Choroid plexus epithelial cell (primary cell): ENCODE measurements around the gene FGF12.
A peak's percentile ranks its signal among the peaks of the same experiment; 100 is the strongest.

ENCODE experiments used
- DNase-seq: peaks from one replicate; pipeline ENCODE4 v3.0.0-alpha.2; 2010; ENCODE audit warnings: low read depth
- H3K4me3 ChIP-seq: 2 replicates; pipeline ENCODE4 v1.5.1; 2011; ENCODE audit warnings: low read depth, mild to moderate bottlenecking, control low read depth, low read length, moderate library complexity
- TF ChIP-seq, protein P1 (sequence below): conservative IDR thresholded peaks from 2 replicates; pipeline ENCODE4 v1.5.1; 2011; ENCODE audit warnings: low read depth, mild to moderate bottlenecking, control low read depth, inconsistent platforms, low read length, moderate library complexity

Gene FGF12

DNA sequence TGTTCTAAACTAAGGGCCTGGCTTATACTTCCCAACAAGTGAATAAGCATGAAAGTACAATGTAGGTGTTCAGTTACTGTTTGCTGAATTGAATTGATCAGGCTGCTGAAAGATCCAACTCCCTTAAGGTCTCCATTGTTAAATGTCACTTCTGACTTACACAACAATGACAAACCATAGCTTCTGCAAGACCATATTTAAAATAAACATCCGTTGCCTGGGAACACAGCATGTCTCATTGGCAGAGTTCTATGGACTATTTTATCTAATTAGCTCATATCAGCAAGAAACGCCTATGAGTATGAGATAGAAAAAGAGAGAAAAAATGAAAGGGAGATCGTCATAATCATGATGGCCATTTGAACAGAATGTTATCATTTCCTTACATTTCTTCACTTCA lies 605.4 kb downstream of the FGF12 start:
- TF ChIP-seq, protein P1, sequence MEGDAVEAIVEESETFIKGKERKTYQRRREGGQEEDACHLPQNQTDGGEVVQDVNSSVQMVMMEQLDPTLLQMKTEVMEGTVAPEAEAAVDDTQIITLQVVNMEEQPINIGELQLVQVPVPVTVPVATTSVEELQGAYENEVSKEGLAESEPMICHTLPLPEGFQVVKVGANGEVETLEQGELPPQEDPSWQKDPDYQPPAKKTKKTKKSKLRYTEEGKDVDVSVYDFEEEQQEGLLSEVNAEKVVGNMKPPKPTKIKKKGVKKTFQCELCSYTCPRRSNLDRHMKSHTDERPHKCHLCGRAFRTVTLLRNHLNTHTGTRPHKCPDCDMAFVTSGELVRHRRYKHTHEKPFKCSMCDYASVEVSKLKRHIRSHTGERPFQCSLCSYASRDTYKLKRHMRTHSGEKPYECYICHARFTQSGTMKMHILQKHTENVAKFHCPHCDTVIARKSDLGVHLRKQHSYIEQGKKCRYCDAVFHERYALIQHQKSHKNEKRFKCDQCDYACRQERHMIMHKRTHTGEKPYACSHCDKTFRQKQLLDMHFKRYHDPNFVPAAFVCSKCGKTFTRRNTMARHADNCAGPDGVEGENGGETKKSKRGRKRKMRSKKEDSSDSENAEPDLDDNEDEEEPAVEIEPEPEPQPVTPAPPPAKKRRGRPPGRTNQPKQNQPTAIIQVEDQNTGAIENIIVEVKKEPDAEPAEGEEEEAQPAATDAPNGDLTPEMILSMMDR, result no peak
- DNase-seq, result no peak
- no peak overlapping the region for H3K4me3 ChIP-seq

DNA sequence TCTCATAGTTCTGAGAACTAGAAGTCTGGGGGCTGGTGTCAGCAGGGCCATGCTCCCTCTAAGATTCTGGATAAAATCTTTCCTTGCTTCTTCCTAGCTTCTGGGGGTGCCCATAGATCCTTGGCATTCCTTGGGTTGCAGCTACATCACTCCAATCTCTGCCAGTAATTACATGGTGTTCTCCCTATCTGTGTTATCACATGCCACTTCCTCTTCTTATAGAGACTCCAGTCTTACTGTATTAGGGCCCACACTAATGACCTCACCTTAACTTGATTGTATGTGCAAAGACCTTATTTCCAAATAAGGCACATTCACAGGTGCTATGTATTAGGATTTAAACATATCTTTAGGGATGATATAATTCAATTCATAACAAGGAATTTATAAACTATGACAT lies 618.5 kb downstream of the FGF12 start:
- no peak overlapping the region for H3K4me3 ChIP-seq
- no peak for DNase-seq
- TF ChIP-seq, protein P1, result no peak

DNA sequence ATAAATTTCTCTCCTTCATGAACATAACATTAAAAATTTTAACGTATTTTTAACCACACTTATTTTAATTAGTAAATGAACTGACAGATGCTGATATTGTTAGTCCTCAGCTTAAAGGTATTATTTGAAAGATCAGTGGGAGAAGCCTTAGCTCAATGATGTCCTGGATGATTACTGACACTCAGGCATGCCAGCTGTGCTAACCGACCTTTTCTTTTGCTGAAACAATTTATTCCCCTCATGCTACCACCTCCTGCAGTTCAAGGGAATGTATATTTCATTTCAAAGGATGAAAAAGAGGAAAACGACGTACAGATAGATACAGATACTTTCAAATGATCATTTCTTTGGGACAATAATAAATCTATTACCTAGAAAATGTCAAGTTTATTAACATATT lies 620.8 kb downstream of the FGF12 start:
- DNase-seq, result no peak
- TF ChIP-seq, protein P1, result no peak
- H3K4me3 ChIP-seq, result no peak overlapping the region

DNA sequence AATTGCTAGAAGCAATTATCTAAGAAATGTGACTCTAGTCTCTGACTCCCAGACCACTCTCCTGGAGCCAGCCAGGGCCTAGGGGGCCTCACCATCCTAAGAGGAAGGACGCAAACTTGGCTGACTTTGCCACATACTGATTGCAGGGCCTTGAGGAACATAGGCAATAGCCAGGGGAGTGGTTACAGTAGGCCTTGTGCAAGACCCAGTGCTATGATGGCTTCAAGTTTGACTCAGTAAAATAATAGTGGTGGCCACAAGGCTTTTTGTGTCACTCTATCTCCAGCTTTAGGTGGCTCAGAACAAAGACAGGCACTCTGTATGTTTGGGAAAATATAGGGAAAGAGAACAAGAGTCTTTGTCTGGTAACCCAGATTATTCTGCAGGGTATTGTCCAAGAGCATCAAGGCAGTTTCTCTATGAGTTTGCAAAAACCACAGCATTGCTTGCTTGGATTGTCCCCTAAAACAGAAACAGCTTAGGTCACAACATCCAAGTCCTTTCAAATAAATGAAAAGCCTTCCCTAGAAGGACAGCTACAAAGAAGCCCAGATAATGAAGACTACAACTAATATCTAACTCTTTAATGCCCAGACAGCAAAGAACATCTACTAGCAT lies 634.8 kb downstream of the FGF12 start:
- TF ChIP-seq, protein P1, result no peak
- no peak overlapping the region for H3K4me3 ChIP-seq
- DNase-seq, result no peak

DNA sequence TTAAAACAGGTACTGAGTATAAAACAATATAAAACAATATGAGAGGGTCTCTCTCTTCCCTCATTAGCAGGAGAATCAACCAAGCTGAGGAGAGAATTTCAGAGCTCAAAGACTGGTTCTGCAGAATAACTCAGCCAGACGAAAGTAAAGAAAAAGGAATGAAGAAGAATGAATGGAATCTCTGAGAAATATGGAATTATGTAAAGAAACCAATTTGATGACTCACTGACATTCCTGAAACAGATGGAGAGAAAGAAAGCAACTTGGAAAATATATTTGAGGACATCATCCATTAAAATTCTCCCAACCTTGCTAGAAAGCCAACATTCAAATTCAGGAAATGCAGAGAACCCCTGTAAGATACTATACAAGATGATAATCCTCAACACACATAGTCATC lies 635.5 kb downstream of the FGF12 start:
- TF ChIP-seq, protein P1, result no peak
- DNase-seq, result peak; percentile 5
- H3K4me3 ChIP-seq, result no peak overlapping the region

DNA sequence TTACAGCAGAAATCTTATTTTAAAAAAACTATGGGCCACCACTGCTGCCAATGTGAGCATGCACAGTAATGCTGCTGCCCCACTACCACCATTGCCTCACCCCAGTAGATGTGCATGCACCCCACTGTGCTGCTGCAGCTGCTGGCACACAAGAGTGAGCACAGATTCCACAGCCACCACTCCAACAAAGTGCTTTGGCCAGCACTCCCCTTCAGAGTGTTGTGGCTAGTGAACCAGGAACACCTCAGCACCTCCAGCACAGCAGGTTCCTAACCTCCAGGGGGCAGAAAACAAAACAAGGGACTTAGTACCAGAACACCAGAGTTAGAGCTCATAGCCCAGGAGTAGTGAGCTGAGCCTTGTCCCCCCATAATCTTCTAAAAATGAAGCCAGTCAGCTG lies 636.8 kb downstream of the FGF12 start:
- H3K4me3 ChIP-seq, result no peak overlapping the region
- TF ChIP-seq, protein P1, result no peak
- DNase-seq, result no peak
